Measurements from ENCODE around the gene ANO7.
A peak's percentile ranks its signal among the peaks of the same experiment; 100 is the strongest.

Gene ANO7

DNA sequence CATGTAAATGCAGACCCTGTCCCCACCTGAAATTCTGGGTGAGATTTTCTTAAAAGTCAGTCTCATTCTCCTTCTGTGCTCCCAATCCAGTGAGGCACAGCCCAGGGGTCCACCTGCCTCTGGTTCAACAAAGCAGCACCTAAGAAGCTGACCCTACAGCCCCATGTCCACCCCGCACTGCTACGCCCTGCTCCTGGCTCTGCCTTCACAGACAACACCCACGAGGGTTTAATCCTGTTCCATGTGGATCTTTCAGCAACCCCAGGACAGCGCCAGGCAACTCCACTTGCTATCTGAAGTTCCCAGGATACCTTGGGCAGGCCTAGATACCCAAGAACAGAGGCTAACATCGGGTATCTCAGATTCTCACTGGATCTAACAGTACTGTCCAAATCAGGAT lies 82.1 kb downstream of the ANO7 start:
- DNase-seq (ENCODE audit: low read depth in 1 of 2, low spot score in 1 of 2): no peak

DNA sequence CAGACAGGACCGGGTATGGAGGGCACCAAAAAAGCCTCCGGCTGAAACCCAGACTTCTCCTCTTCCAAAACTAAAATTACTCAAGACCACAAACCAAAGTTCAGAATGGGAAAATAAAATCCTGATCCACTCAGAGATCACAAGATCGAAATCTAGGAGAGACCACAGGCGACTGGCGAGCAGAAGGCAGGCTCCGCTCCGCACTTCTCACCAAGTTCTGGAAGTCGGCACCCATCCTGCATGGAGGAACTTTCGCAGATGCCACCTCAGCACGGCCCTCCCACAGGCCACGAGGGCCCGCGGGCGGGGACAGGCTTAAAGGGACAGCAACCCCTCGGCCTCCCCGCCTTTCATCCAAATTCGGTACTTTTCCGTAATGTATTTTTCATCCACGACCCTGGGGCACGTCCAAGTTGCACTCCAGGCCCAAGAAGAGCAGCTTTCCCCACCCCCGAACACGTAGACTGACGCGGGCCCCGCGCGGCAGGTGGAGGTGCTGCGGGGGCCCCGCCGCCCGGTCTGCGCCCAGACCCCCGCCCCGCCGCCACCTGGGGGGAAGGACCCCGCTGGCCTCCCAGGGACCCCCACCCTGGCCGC lies 83.3 kb downstream of the ANO7 start:
- DNase-seq (ENCODE audit: low read depth in 1 of 2, low spot score in 1 of 2): peak; percentile 16 to 43

DNA sequence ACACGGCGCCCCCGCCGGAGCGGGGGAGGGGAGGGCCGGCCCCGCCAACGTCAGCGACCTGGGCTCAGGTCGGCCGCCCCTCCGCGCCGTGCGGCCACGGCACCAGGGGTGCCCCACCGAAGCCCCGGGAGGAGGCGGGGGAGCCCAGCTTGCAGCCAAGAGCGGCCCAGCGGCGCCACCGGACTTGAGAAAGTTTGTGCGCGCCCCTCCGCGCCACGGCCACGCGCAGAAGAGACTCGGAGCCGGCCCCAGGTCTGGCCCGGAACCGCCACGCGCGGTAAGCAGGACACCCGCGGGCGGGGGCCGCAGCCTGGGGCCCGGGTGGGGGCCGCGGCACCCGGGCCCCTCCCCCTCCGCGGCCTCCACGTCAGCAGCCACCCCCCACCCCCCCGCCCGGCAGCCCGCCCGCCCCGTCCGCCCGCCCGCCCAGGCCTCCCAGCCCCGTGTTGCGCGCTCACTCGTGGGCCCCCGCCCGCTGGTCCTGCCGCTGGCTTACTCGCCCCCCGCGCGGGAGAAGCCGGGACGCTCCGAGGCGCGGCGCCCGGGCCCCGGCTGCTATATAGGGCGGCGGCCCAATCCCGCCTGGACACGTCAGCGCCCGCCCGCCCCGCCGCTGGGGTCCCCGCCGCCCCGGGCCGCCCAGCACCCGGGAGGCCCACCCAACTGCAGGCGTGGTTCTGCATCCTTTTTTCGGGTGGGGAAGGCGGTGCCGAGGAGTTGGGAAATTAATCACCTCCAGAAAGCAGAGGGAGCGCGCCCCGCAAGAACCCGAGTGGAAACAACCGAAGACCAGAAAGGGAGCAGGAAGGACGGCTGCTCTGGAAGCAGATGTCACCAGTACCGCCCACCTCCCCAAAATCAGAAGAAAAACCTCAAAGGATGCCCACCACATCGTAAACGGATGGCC lies 84.1 kb downstream of the ANO7 start:
- peak; percentile 13 to 35 for DNase-seq (ENCODE audit: low read depth in 1 of 2, low spot score in 1 of 2)

DNA sequence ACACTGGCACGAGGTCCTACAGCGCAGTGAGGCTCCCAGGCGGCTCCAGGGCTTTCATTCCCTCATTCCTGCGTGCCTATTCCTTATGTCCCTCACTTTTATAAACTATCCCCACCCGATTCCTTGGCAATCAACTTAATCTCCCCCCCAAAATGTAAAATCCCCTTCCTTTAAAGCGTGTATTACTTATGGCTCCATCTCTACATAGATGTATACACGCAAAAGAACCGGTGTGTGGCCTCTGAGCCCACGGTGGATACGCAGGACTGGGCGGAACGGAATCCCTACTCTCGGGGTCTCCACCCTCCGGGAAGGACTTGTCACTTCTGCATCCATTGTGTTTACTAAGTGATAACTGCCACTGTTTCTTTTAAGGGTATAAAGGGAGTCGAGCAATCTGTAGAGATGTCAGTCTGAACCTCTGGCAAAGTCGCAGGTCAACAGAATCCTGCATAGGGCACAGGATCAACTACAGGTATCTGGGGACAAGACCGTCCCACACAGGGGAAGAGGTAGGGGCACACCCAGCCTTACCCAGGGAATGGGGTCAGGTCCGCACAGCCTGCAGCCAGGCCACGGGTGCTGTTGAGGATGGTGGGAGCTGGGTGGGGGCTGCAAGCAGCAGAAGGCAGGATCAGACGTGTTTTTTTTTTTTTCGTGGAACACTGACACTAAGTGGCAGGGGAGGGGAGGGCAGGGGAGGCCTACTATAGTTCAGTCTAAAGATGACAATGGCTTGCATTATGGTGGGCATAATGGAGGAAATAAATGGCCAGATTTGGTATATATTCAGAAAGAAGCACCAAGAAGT lies 84.9 kb downstream of the ANO7 start:
- DNase-seq (ENCODE audit: low read depth in 1 of 2, low spot score in 1 of 2): no peak

DNA sequence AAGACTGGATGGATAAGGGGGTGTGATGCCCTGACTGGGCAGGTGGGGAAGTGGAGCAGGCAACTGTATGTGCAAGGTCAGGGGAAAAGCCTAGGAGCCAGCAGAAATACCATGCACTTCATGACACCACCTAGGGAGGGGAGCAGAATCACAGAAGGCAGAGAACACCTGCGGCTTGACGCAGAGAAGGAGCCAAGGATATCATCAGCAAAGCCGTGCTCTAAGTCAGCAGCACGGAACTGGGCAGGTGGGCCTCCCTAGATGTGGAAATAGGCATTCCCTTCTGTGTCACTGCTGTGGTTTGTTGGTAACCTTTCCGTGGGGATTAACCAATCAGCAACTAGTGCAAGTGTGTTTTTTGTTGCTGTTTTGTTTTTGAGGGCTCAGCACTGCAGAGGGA lies 85.7 kb downstream of the ANO7 start:
- no peak for DNase-seq (ENCODE audit: low read depth in 1 of 2, low spot score in 1 of 2)
